GM12801 (cell line): ENCODE results near the gene ABCC5.

Source experiments
- TF ChIP-seq, protein P1 (sequence below): IDR thresholded peaks from one replicate; pipeline ENCODE4 v1.5.1; 2011; ENCODE audit warnings: control low read depth; ENCODE audit not compliant: insufficient read length; ENCODE audit errors: extremely low read depth

Gene ABCC5

DNA sequence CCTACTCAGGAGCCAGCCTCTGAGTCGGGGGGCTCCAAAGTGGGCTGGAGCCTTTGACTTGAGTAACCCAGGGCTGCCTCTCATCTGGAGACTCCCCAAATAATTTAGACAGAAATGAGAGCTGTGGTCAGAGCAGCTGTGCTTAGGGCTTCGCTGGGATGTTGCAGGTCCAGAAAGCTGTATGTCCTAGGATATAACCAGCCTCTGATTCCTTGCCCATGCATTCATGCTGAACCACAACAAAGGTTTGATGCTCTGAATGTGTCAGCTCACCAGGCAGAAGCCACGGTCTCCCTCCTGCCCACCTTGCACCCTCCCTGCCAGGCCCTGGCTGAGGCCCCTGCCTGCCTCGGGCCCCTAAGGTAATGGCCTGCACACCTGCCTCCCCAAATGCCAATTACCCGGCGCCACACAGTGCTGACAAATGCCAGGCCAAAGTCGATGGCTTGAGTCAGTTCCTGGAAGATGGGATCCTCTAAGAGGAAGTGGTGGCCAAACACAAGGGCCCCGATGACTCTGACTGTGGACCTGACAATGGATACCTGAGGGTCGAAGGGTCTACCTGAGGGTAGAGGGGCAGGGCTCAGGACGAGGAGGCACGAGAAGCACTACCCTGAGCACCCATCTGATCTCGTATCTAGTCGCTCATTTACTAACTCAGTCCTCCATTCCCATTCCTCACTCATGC is 111.3 kb downstream of the ABCC5 start:
- TF ChIP-seq, protein P1, sequence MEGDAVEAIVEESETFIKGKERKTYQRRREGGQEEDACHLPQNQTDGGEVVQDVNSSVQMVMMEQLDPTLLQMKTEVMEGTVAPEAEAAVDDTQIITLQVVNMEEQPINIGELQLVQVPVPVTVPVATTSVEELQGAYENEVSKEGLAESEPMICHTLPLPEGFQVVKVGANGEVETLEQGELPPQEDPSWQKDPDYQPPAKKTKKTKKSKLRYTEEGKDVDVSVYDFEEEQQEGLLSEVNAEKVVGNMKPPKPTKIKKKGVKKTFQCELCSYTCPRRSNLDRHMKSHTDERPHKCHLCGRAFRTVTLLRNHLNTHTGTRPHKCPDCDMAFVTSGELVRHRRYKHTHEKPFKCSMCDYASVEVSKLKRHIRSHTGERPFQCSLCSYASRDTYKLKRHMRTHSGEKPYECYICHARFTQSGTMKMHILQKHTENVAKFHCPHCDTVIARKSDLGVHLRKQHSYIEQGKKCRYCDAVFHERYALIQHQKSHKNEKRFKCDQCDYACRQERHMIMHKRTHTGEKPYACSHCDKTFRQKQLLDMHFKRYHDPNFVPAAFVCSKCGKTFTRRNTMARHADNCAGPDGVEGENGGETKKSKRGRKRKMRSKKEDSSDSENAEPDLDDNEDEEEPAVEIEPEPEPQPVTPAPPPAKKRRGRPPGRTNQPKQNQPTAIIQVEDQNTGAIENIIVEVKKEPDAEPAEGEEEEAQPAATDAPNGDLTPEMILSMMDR, result no peak

DNA sequence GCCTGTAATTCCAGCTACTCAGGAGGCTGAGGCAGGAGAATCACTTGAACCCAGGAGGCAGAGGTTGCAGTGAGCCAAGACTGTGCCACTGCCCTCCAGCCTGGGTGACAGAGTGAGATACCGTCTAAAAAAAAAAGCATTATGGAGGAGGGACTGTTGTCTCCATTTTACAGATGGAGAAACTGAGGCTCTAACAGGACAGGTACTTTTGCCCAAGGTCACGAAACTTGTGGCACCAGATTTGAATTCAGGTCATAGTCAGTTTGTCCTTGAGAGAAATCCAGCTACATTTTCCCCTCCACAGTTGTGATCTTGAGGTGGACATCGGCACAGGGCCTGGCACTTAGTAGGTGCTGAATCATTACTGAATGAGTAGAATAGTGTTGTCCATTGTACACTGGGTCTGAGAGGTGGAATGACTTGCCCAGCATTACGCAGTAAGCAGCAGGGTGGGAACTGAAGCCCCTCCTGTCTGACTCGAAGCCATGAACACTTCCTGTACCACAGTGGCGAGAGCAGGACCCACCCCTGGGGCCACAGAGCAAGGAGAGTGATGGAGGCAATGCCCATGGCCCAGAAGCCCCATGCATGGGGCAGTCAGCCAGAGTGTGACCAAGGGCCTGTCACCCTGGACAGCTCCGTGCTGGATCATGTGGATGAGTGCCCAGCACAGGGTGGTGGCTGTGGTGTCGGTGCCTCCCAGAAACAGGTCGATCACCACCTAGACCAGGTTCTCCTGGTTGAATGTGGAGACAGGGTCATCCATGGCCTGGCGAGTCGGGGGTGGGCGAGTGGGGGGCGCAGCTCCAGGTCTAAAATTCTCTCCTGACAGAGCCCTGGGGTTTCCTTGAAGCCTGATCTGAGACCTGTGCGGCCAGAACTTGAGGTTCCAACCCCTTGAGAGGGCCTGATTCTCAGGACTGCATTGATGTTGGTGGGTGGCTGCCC is 112.6 kb downstream of the ABCC5 start:
- TF ChIP-seq, protein P1, result no peak

GRCh38 chr3:183898028-183898431 is 119.7 kb downstream of the ABCC5 start:
- TF ChIP-seq, protein P1, result no peak

DNA sequence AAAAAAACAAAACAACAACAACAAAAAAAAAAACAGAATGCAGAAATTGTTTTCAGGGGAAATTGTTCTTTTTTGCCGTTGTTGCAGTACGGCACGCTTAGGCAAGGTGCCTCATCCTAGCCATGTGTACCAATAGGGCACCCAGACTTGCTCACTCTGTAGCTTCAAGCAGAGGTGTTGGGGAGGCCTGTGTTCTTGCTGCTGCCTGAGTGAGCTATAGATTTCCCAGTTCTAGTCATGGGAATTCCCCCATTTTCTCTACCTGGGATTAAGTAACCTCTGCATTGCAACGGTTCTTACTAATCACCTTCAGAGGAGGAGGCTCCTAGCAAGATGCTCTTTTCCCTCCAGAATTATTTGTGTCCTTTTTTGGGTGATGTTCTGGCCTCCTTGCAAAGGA is 120.1 kb downstream of the ABCC5 start:
- TF ChIP-seq, protein P1, result no peak

GRCh38 chr3:183896610-183897009 is 121.1 kb downstream of the ABCC5 start:
- TF ChIP-seq, protein P1, result no peak

GRCh38 chr3:183896184-183896583 is 121.5 kb downstream of the ABCC5 start:
- TF ChIP-seq, protein P1, result no peak

GRCh38 chr3:183895774-183896173 is 121.9 kb downstream of the ABCC5 start:
- TF ChIP-seq, protein P1, result no peak
